ENCODE measurements around the gene CS. TPM values are rescaled to one million over a fixed set of nuclear protein-coding genes. Genes with fewer than 3 reads are reported as not detected.
"Not testable (repeated sequence)": the region's sequence is repeated elsewhere in the genome, so short reads cannot be mapped to it uniquely, and the experiment has no call there.

The CS gene
- polyA plus RNA-seq, 3 donors, result 55.7 to 156 (median 86.1) TPM

- intact Hi-C loops (cut with micrococcal nuclease), result no loop called here
- peaks cover 20% of the 10 kb centered on the region for H3K4me1 Mint-ChIP-seq
Observed at GRCh38 chr12:56266693-56267442, 33.3 kb downstream of the CS start, which contains the start of gene COQ10A. COQ10A (plus strand) TSS chr12:56266942; CDS start chr12:56267119, 177 bp downstream.

DNA sequence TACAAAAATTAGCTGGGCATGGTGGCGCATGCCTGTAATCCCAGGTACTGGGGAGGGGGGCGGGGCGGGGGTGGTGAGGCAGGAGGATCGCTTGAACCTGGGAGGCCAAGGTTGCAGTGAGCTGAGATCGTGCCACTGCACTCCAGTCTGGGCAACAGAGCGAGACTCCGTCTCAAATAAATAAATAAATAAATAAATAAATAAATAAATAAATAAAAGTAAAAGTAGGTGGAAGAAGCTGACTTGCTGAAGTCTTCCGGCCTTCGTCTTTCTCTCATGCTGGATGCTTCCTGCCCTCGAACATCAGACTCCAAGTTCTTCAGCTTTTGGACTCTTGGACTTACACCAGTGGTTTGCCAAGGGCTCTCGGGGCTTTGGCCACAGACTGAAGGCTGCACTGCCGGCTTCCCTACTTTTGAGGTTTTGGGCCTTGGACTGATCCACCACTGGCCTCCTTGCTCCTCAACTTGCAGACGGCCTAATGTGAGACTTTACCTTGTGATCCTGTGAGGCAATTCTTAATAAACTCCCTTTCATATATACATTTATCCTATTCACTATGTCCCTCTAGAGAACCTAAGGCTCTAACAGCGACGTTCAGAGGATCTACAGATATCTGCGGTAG, 34.0 kb downstream of the CS start:
- peaks cover 20% of the 10 kb centered on the region for H3K4me1 Mint-ChIP-seq
- Histone ChIP-seq H3K4me1 (ENCODE audit: control insufficient read depth in 1 of 2, insufficient read depth in 2 of 2, low read length in 2 of 2) (peaks cover 15 to 21% of the 10 kb centered on the region in 2 donors), H3K36me3 (replicated peaks in 1 of 2; ENCODE audit: control insufficient read depth in 1 of 2, insufficient read depth in 2 of 2, low read length in 2 of 2) (peaks cover 10 to 14% of the 10 kb centered on the region in 2 donors), H3K9ac (ENCODE audit: insufficient read depth, low read length, poor library complexity, severe bottlenecking) (peak overlapping the region; percentile 67), H2AFZ (ENCODE audit: insufficient read depth, low read depth, low read length, poor library complexity, severe bottlenecking) (peak overlapping the region; percentile 94), H3K4me2 (replicated peaks; ENCODE audit: extremely low read depth, low read length, poor library complexity, severe bottlenecking) (peak overlapping the region; percentile 93), H3K4me3 (replicated peaks in 1 of 3; ENCODE audit: low read depth in 2 of 3, low read length in 3 of 3) (peak overlapping the region; percentile 66 to 92 (median 85)), H3K27ac (ENCODE audit: low read depth in 1 of 2, low read length in 2 of 2) (peak overlapping the region; percentile 79 to 82)
- H3K27ac Mint-ChIP-seq, result peak overlapping the region; percentile 76 to 94 (median 84)
- H3K27me3 Mint-ChIP-seq (ENCODE audit: low read depth in 3 of 3); H4K20me1 ChIP-seq (ENCODE audit: insufficient read depth, low read length); DNase-seq; H3K79me2 ChIP-seq (ENCODE audit: insufficient read depth, low read length); H3K9me3 ChIP-seq (replicated peaks in 1 of 2; ENCODE audit: control insufficient read depth in 1 of 2, insufficient read depth in 1 of 2, low read length in 2 of 2); H3K9me3 Mint-ChIP-seq; intact Hi-C loops (cut with micrococcal nuclease); H3K27me3 ChIP-seq (ENCODE audit: control insufficient read depth in 2 of 2, insufficient read depth in 2 of 2, low read length in 2 of 2): not testable (repeated sequence)
- H3K36me3 Mint-ChIP-seq, result peaks cover 10 to 16% of the 10 kb centered on the region in 2 donors
- peak overlapping the region; percentile 87 to 94 for H3K4me3 Mint-ChIP-seq
- WGBS (ENCODE audit: insufficient coverage), result 16% methylated on average over 8 of the region's 16 CpGs

More at GRCh38 chr12:56266693-56267442, 33.3 kb downstream of the CS start, which contains the start of gene COQ10A:
- no peaks in the 10 kb centered on the region for H4K20me1 ChIP-seq (ENCODE audit: insufficient read depth, low read length)
- DNase-seq, result peak; percentile 67 to 82 (median 78)
- H3K9ac ChIP-seq (ENCODE audit: insufficient read depth, low read length, poor library complexity, severe bottlenecking), result peak within 1 kb of the TSS; percentile 67
- H3K27me3 ChIP-seq (ENCODE audit: control insufficient read depth in 2 of 2, insufficient read depth in 2 of 2, low read length in 2 of 2), result no peaks in the 10 kb centered on the region
- H3K4me2 ChIP-seq (replicated peaks; ENCODE audit: extremely low read depth, low read length, poor library complexity, severe bottlenecking), result peak within 1 kb of the TSS; percentile 93
- H3K4me3 ChIP-seq (replicated peaks in 1 of 3; ENCODE audit: low read depth in 2 of 3, low read length in 3 of 3), result peak within 1 kb of the TSS; percentile 66 to 92 (median 85)
- Mint-ChIP-seq H3K27ac (peak within 1 kb of the TSS; percentile 80 to 94 (median 84)), H3K27me3 (ENCODE audit: low read depth in 3 of 3) (peaks cover 0 to 2% (median 1%) of the 10 kb centered on the region in 3 donors), H3K36me3 (peaks cover 15 to 20% of the 10 kb centered on the region in 2 donors), H3K9me3 (no peaks in the 10 kb centered on the region), H3K4me3 (peak within 1 kb of the TSS; percentile 87 to 95)
- H2AFZ ChIP-seq (ENCODE audit: insufficient read depth, low read depth, low read length, poor library complexity, severe bottlenecking), result peak within 1 kb of the TSS; percentile 94
- H3K9me3 ChIP-seq (replicated peaks in 1 of 2; ENCODE audit: control insufficient read depth in 1 of 2, insufficient read depth in 1 of 2, low read length in 2 of 2), result no peaks in the 10 kb centered on the region
- peaks cover 16 to 20% of the 10 kb centered on the region in 2 donors for H3K36me3 ChIP-seq (replicated peaks in 1 of 2; ENCODE audit: control insufficient read depth in 1 of 2, insufficient read depth in 2 of 2, low read length in 2 of 2)
- H3K4me1 ChIP-seq (ENCODE audit: control insufficient read depth in 1 of 2, insufficient read depth in 2 of 2, low read length in 2 of 2), result peaks cover 15 to 21% of the 10 kb centered on the region in 2 donors
- TF ChIP-seq, protein P1, sequence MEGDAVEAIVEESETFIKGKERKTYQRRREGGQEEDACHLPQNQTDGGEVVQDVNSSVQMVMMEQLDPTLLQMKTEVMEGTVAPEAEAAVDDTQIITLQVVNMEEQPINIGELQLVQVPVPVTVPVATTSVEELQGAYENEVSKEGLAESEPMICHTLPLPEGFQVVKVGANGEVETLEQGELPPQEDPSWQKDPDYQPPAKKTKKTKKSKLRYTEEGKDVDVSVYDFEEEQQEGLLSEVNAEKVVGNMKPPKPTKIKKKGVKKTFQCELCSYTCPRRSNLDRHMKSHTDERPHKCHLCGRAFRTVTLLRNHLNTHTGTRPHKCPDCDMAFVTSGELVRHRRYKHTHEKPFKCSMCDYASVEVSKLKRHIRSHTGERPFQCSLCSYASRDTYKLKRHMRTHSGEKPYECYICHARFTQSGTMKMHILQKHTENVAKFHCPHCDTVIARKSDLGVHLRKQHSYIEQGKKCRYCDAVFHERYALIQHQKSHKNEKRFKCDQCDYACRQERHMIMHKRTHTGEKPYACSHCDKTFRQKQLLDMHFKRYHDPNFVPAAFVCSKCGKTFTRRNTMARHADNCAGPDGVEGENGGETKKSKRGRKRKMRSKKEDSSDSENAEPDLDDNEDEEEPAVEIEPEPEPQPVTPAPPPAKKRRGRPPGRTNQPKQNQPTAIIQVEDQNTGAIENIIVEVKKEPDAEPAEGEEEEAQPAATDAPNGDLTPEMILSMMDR (IDR thresholded peaks at IDR 0.05), result peak; percentile 81
- under 1% methylated on average over 64 of the region's 68 CpGs for WGBS (ENCODE audit: insufficient coverage)
- H3K27ac ChIP-seq (ENCODE audit: low read depth in 1 of 2, low read length in 2 of 2), result peak within 1 kb of the TSS; percentile 79 to 82
- H3K79me2 ChIP-seq (ENCODE audit: insufficient read depth, low read length), result no peaks in the 10 kb centered on the region

GRCh38 chr12:56262955-56263354, 37.2 kb downstream of the CS start:
- H3K4me3 ChIP-seq (replicated peaks in 1 of 3; ENCODE audit: low read depth in 2 of 3, low read length in 3 of 3); H3K9me3 ChIP-seq (replicated peaks in 1 of 2; ENCODE audit: control insufficient read depth in 1 of 2, insufficient read depth in 1 of 2, low read length in 2 of 2); H2AFZ ChIP-seq (ENCODE audit: insufficient read depth, low read depth, low read length, poor library complexity, severe bottlenecking); H3K4me2 ChIP-seq (replicated peaks; ENCODE audit: extremely low read depth, low read length, poor library complexity, severe bottlenecking); H3K79me2 ChIP-seq (ENCODE audit: insufficient read depth, low read length); H3K27ac ChIP-seq (ENCODE audit: low read depth in 1 of 2, low read length in 2 of 2); H3K27me3 ChIP-seq (ENCODE audit: control insufficient read depth in 2 of 2, insufficient read depth in 2 of 2, low read length in 2 of 2); H3K36me3 ChIP-seq (replicated peaks in 1 of 2; ENCODE audit: control insufficient read depth in 1 of 2, insufficient read depth in 2 of 2, low read length in 2 of 2); H3K36me3 Mint-ChIP-seq; DNase-seq; intact Hi-C loops (cut with micrococcal nuclease); H3K9me3 Mint-ChIP-seq; H3K4me3 Mint-ChIP-seq; H3K9ac ChIP-seq (ENCODE audit: insufficient read depth, low read length, poor library complexity, severe bottlenecking); H3K27me3 Mint-ChIP-seq (ENCODE audit: low read depth in 3 of 3); H4K20me1 ChIP-seq (ENCODE audit: insufficient read depth, low read length): not testable (repeated sequence)
- WGBS (ENCODE audit: insufficient coverage), result 90% methylated on average over 2 of the region's 7 CpGs
- Mint-ChIP-seq H3K4me1 (peaks cover 26% of the 10 kb centered on the region), H3K27ac (peak overlapping the region in 1 of 7 donors; percentile 77)
- peaks cover 24 to 30% of the 10 kb centered on the region in 2 donors for H3K4me1 ChIP-seq (ENCODE audit: control insufficient read depth in 1 of 2, insufficient read depth in 2 of 2, low read length in 2 of 2)

Measured in CD14-positive monocyte (primary cell).